Lung (tissue), 12 donors: ENCODE results near the gene FLYWCH2. TPM values are rescaled to one million over a fixed set of nuclear protein-coding genes. Genes with fewer than 3 reads are reported as not detected.
"Not testable (repeated sequence)": the region's sequence is repeated elsewhere in the genome, so short reads cannot be mapped to it uniquely, and the experiment has no call there.

Experiments used
- ATAC-seq: fragments of 200-7000 bp; cut with Tn5 transposase; one replicate; pipeline ENCODE4 v1.9.1; 2020; ENCODE audit warnings: moderate number of reproducible peaks; ENCODE audit not compliant: insufficient read depth, low FRiP score
- DNase-seq, 3 donors: peaks; one replicate each; pipeline ENCODE4 v3.0.0-alpha.2; 2013 to 2017
- H3K27ac ChIP-seq, 2 donors: one replicate each; pipeline ENCODE4 v1.5.1; 2013; ENCODE audit warnings: mild to moderate bottlenecking in 2 of 2, moderate library complexity in 2 of 2, control low read depth in 1 of 2, inconsistent platforms in 1 of 2, low read depth in 1 of 2, low read length in 1 of 2
- H3K27me3 ChIP-seq, 3 donors: one replicate each; pipeline ENCODE4 v1.5.1; 2013; ENCODE audit warnings: low read length in 2 of 3; ENCODE audit not compliant: control insufficient read depth in 3 of 3, insufficient read depth in 3 of 3
- H3K36me3 ChIP-seq, 4 donors: one replicate each; pipeline ENCODE4 v1.5.1; 2013; ENCODE audit warnings: low read length in 4 of 4, mild to moderate bottlenecking in 1 of 4, moderate library complexity in 1 of 4; ENCODE audit not compliant: control insufficient read depth in 4 of 4, insufficient read depth in 4 of 4
- H3K4me1 ChIP-seq, 5 donors: one replicate each; pipeline ENCODE4 v1.5.1; 2013; ENCODE audit warnings: low read length in 5 of 5, mild to moderate bottlenecking in 2 of 5, moderate library complexity in 1 of 5; ENCODE audit not compliant: control insufficient read depth in 5 of 5, insufficient read depth in 5 of 5
- H3K4me3 ChIP-seq: one replicate; pipeline ENCODE4 v1.5.1; 2013; ENCODE audit warnings: mild to moderate bottlenecking, control low read depth, moderate library complexity
- H3K9ac ChIP-seq, 2 donors: one replicate each; pipeline ENCODE4 v1.5.1; 2013; ENCODE audit warnings: low read length in 2 of 2, control low read depth in 1 of 2; ENCODE audit not compliant: insufficient read depth in 1 of 2
- H3K9me3 ChIP-seq, 4 donors: one replicate each; pipeline ENCODE4 v1.5.1; 2013; ENCODE audit warnings: low read length in 3 of 4, mild to moderate bottlenecking in 1 of 4, moderate library complexity in 1 of 4; ENCODE audit not compliant: control insufficient read depth in 4 of 4, insufficient read depth in 3 of 4
- WGBS, 2 donors: extraction: QIAGEN DNeasy Blood & Tissue Kit; methylation state at CpG; one replicate each; pipeline ENCODE4 v1.1.7; 2013; 5-methylcytosine and 5-hydroxymethylcytosine counted together
- polyA plus RNA-seq, 2 donors: library from polyadenylated mRNA; stranded (reverse); fragments of 200-250 nt; gene quantifications; one replicate each; pipeline ENCODE4 v1.2.1, GENCODE V29; 2013
- total RNA-seq, 2 donors: library from RNA; depleted of rRNA in 1 of 2; stranded (reverse); fragments of >200 nt in 1 of 2; gene quantifications; one replicate each; pipeline ENCODE4 v1.2.1, GENCODE V29; 2014 to 2021
- TF ChIP-seq, protein P1 (sequence below): IDR thresholded peaks from 2 replicates; pipeline ENCODE4 v1.5.1; 2012; ENCODE audit warnings: mild to moderate bottlenecking; ENCODE audit errors: control extremely low read depth, extremely low read depth
- donor health status: control.
- donor health status: control.
- donor health status: Bipolar disorder and iron deficiency.
- donor health status: healthy.
- donor health status: DM: yes; HTN: yes; CAD: no.

The FLYWCH2 gene
- total and polyA plus RNA-seq, 4 donors, result 26.7 to 40.6 (median 39.2) TPM

GRCh38 chr16:2925951-2926649 is 43.1 kb downstream of the FLYWCH2 start:
- Histone ChIP-seq H3K9ac (no peak overlapping the region), H3K4me1 (peaks cover 0 to 6% (median 2%) of the 10 kb centered on the region in 5 donors), H3K27ac (no peak overlapping the region), H3K9me3 (peaks cover 0 to 2% (median 0%) of the 10 kb centered on the region in 4 donors), H3K27me3 (no peaks in the 10 kb centered on the region), H3K4me3 (no peak overlapping the region), H3K36me3 (peaks cover 0 to 28% (median 6%) of the 10 kb centered on the region in 4 donors)
- 74 to 78% methylated on average over 9 of the region's 9 CpGs for WGBS, 2 donors
- ATAC-seq (no peak), DNase-seq (no peak)
- TF ChIP-seq, protein P1, sequence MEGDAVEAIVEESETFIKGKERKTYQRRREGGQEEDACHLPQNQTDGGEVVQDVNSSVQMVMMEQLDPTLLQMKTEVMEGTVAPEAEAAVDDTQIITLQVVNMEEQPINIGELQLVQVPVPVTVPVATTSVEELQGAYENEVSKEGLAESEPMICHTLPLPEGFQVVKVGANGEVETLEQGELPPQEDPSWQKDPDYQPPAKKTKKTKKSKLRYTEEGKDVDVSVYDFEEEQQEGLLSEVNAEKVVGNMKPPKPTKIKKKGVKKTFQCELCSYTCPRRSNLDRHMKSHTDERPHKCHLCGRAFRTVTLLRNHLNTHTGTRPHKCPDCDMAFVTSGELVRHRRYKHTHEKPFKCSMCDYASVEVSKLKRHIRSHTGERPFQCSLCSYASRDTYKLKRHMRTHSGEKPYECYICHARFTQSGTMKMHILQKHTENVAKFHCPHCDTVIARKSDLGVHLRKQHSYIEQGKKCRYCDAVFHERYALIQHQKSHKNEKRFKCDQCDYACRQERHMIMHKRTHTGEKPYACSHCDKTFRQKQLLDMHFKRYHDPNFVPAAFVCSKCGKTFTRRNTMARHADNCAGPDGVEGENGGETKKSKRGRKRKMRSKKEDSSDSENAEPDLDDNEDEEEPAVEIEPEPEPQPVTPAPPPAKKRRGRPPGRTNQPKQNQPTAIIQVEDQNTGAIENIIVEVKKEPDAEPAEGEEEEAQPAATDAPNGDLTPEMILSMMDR, result no peak

DNA sequence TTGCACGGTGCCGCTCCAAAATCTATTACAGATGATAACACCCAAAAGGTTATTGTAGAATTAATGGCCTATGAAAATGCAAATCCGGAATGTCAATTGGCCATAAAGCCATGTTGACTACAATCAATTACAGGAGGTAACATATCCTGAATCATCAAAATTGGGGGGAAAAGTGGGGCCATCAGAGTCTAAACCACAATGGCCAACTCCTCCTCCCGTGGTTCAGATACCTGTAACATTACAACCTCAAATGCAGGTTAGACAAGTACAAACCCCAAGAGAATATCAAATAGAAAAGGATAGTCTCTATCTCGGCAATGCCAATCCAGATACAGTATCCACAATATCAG is 43.6 kb downstream of the FLYWCH2 start:
- no peak for ATAC-seq
- H3K27me3 ChIP-seq, result no peaks in the 10 kb centered on the region
- no peak overlapping the region for H3K27ac ChIP-seq
- H3K9ac ChIP-seq, result no peak overlapping the region
- TF ChIP-seq, protein P1, result no peak
- H3K36me3 ChIP-seq, result peaks cover 0 to 28% (median 6%) of the 10 kb centered on the region in 4 donors
- 81 to 84% methylated on average over 5 of the region's 5 CpGs for WGBS, 2 donors
- peaks cover 0 to 6% (median 2%) of the 10 kb centered on the region in 5 donors for H3K4me1 ChIP-seq
- H3K4me3 ChIP-seq, result no peak overlapping the region
- peaks cover 0 to 2% (median 0%) of the 10 kb centered on the region in 4 donors for H3K9me3 ChIP-seq
- DNase-seq, result no peak

GRCh38 chr16:2927010-2927646 is 44.1 kb downstream of the FLYWCH2 start:
- no peaks in the 10 kb centered on the region for H3K27me3 ChIP-seq
- TF ChIP-seq, protein P1, result peak; percentile 98
- H3K36me3 ChIP-seq, result peaks cover 0 to 28% (median 6%) of the 10 kb centered on the region in 4 donors
- no peak overlapping the region for H3K27ac ChIP-seq
- 9% methylated on average over 19 of the region's 19 CpGs for WGBS, 2 donors
- H3K4me3 ChIP-seq, result no peak overlapping the region
- peaks cover 0 to 2% (median 0%) of the 10 kb centered on the region in 4 donors for H3K9me3 ChIP-seq
- peaks cover 0 to 6% (median 2%) of the 10 kb centered on the region in 5 donors for H3K4me1 ChIP-seq
- H3K9ac ChIP-seq, result no peak overlapping the region
- peak; percentile 89 for ATAC-seq
- peak; percentile 85 to 86 (median 85) for DNase-seq

- peaks cover 0 to 31% (median 3%) of the 10 kb centered on the region in 4 donors for H3K36me3 ChIP-seq
- H3K9ac ChIP-seq, H3K9me3 ChIP-seq, H3K4me3 ChIP-seq, H3K27me3 ChIP-seq, ATAC-seq, H3K4me1 ChIP-seq, DNase-seq, H3K27ac ChIP-seq: not testable (repeated sequence)
- WGBS, 2 donors, result 86 to 88% methylated on average over 4 of the region's 4 CpGs
These were observed 45.1 kb downstream of the FLYWCH2 start for GRCh38 chr16:2928151-2928550.
